ENCODE measurements around the gene CCDC170.

DNA sequence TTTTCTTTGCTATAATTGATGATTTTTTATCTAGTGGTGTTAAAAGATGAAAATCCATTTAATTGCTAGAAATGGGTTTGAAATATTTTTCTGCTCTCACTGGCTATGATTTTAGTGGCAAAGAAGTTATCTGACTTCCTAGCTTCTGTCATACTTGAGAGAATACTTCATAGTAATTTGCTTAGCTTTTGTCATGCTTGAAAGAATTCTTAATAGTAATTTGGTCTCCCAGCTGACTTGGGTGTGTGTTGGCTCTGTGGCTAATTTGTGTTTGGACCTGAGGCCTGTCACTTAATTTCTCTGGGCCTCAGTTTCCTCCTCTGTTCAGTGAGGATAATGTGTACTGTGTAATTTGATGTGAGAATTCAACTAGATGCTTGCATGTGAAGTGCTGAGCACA, 29.1 kb upstream of the CCDC170 start:
- TF ChIP-seq, protein P1, sequence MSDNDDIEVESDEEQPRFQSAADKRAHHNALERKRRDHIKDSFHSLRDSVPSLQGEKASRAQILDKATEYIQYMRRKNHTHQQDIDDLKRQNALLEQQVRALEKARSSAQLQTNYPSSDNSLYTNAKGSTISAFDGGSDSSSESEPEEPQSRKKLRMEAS (IDR thresholded peaks at IDR 0.05; ENCODE audit: low read depth), result no peak
- TF ChIP-seq, protein P2, sequence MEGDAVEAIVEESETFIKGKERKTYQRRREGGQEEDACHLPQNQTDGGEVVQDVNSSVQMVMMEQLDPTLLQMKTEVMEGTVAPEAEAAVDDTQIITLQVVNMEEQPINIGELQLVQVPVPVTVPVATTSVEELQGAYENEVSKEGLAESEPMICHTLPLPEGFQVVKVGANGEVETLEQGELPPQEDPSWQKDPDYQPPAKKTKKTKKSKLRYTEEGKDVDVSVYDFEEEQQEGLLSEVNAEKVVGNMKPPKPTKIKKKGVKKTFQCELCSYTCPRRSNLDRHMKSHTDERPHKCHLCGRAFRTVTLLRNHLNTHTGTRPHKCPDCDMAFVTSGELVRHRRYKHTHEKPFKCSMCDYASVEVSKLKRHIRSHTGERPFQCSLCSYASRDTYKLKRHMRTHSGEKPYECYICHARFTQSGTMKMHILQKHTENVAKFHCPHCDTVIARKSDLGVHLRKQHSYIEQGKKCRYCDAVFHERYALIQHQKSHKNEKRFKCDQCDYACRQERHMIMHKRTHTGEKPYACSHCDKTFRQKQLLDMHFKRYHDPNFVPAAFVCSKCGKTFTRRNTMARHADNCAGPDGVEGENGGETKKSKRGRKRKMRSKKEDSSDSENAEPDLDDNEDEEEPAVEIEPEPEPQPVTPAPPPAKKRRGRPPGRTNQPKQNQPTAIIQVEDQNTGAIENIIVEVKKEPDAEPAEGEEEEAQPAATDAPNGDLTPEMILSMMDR (IDR thresholded peaks at IDR 0.05), result no peak
- no peak for TF ChIP-seq POLR2AphosphoS5 (IDR thresholded peaks at IDR 0.05; ENCODE audit: low read depth, low read length)
- no peak for TF ChIP-seq EP300 (IDR thresholded peaks at IDR 0.05; ENCODE audit: borderline replicate concordance in 1 of 2, low read depth in 1 of 2, low read length in 1 of 2)
- no peak for TF ChIP-seq CHD2 (IDR thresholded peaks at IDR 0.05; ENCODE audit: low read length, partially characterized antibody)
- no peak for TF ChIP-seq GATA2 (CRISPR knock-in tag; IDR thresholded peaks at IDR 0.05)
- TF ChIP-seq RFX5 (IDR thresholded peaks at IDR 0.05; ENCODE audit: low read length), result no peak
- TF ChIP-seq, protein P3, sequence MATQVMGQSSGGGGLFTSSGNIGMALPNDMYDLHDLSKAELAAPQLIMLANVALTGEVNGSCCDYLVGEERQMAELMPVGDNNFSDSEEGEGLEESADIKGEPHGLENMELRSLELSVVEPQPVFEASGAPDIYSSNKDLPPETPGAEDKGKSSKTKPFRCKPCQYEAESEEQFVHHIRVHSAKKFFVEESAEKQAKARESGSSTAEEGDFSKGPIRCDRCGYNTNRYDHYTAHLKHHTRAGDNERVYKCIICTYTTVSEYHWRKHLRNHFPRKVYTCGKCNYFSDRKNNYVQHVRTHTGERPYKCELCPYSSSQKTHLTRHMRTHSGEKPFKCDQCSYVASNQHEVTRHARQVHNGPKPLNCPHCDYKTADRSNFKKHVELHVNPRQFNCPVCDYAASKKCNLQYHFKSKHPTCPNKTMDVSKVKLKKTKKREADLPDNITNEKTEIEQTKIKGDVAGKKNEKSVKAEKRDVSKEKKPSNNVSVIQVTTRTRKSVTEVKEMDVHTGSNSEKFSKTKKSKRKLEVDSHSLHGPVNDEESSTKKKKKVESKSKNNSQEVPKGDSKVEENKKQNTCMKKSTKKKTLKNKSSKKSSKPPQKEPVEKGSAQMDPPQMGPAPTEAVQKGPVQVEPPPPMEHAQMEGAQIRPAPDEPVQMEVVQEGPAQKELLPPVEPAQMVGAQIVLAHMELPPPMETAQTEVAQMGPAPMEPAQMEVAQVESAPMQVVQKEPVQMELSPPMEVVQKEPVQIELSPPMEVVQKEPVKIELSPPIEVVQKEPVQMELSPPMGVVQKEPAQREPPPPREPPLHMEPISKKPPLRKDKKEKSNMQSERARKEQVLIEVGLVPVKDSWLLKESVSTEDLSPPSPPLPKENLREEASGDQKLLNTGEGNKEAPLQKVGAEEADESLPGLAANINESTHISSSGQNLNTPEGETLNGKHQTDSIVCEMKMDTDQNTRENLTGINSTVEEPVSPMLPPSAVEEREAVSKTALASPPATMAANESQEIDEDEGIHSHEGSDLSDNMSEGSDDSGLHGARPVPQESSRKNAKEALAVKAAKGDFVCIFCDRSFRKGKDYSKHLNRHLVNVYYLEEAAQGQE (IDR thresholded peaks at IDR 0.05; ENCODE audit: low read depth, low read length), result no peak
- no peak for TF ChIP-seq SMC3 (IDR thresholded peaks at IDR 0.05; ENCODE audit: low read depth, low read length)
- TF ChIP-seq, protein P4, sequence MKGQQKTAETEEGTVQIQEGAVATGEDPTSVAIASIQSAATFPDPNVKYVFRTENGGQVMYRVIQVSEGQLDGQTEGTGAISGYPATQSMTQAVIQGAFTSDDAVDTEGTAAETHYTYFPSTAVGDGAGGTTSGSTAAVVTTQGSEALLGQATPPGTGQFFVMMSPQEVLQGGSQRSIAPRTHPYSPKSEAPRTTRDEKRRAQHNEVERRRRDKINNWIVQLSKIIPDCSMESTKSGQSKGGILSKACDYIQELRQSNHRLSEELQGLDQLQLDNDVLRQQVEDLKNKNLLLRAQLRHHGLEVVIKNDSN (IDR thresholded peaks at IDR 0.05; ENCODE audit: borderline replicate concordance, low read depth), result no peak
